Spleen (tissue), 11 donors: Measurements from ENCODE around the gene ENOX2. TPM values are rescaled to one million over a fixed set of nuclear protein-coding genes. Genes with fewer than 3 reads are reported as not detected.

Experiments used
- DNase-seq: peaks from one replicate; pipeline ENCODE4 v3.0.0-alpha.2; 2020
- H3K27ac ChIP-seq, 8 donors: fragments of 200-600 bp; sonication (generic) in 7 of 8; 1 replicate in 4 of 8; 2 replicates in 4 of 8; pipeline versions ENCODE4 v1.5.0 to v1.8.0; 2016 to 2021; ENCODE audit warnings: inconsistent platforms in 4 of 8, mild to moderate bottlenecking in 4 of 8, moderate library complexity in 1 of 8
- H3K27me3 ChIP-seq, 7 donors: fragments of 200-600 bp; sonication (generic) in 6 of 7; replicated peaks in 1 of 7; 1 replicate in 4 of 7; 2 replicates in 3 of 7; pipeline versions ENCODE4 v1.5.0 to v1.8.0; 2016 to 2021; ENCODE audit warnings: inconsistent platforms in 3 of 7, mild to moderate bottlenecking in 1 of 7
- H3K36me3 ChIP-seq, 6 donors: fragments of 200-600 bp; sonication (generic) in 5 of 6; 1 replicate in 4 of 6; 2 replicates in 2 of 6; pipeline versions ENCODE4 v1.5.0 to v1.8.0; 2016 to 2021; ENCODE audit warnings: inconsistent platforms in 2 of 6
- H3K4me1 ChIP-seq, 6 donors: fragments of 200-600 bp; sonication (generic) in 5 of 6; 1 replicate in 3 of 6; 2 replicates in 3 of 6; pipeline versions ENCODE4 v1.5.0 to v1.8.0; 2016 to 2021; ENCODE audit warnings: inconsistent platforms in 3 of 6
- H3K4me3 ChIP-seq, 8 donors: fragments of 200-600 bp; sonication (generic) in 7 of 8; 1 replicate in 4 of 8; 2 replicates in 4 of 8; pipeline versions ENCODE4 v1.5.0 to v1.8.0; 2016 to 2021; ENCODE audit warnings: inconsistent platforms in 4 of 8, mild to moderate bottlenecking in 4 of 8, moderate library complexity in 2 of 8
- H3K9me3 ChIP-seq, 8 donors: fragments of 200-600 bp; sonication (generic) in 7 of 8; 1 replicate in 4 of 8; 2 replicates in 4 of 8; pipeline versions ENCODE4 v1.5.0 to v1.8.0; 2016 to 2021; ENCODE audit warnings: inconsistent platforms in 4 of 8
- CTCF ChIP-seq, 11 experiments: fragments of 200-600 bp in 7 of 11; fragments of 450-650 bp in 4 of 11; sonication (generic) in 4 of 11; IDR thresholded peaks in 8 of 11; conservative IDR thresholded peaks in 3 of 11; 1 replicate in 7 of 11; 2 replicates in 4 of 11; pipeline versions ENCODE4 v1.4.0 to v1.8.0; 2016 to 2021; ENCODE audit warnings: antibody characterized with exemption in 11 of 11, inconsistent platforms in 4 of 11, mild to moderate bottlenecking in 1 of 11
- POLR2A ChIP-seq, 3 donors: fragments of 450-650 bp; IDR thresholded peaks; one replicate each; pipeline ENCODE4 v1.5.1; 2017; ENCODE audit warnings: antibody characterized with exemption in 3 of 3, mild to moderate bottlenecking in 1 of 3
- POLR2AphosphoS5 ChIP-seq, 3 donors: sonication (generic); formaldehyde crosslinking; IDR thresholded peaks; one replicate each; pipeline ENCODE4 v1.5.1; 2017; ENCODE audit warnings: antibody characterized with exemption in 3 of 3
- WGBS, 5 donors: extraction: QIAGEN DNeasy Blood & Tissue Kit in 3 of 5; methylation state at CpG; one replicate each; pipeline versions ENCODE4 v1.1.5 to v1.1.7; 2013 to 2018; 5-methylcytosine and 5-hydroxymethylcytosine counted together
- intact Hi-C: fragments of 100-400 bp; cut with DNase I; formaldehyde crosslinking; loops from one replicate; pipeline ENCODE4 v1.15.0; 2023; ENCODE audit warnings: low total_unique reads
- polyA plus RNA-seq, 3 donors: library from polyadenylated mRNA; stranded (reverse); fragments of 200-250 nt; gene quantifications; one replicate each; pipeline ENCODE4 v1.2.1, GENCODE V29; 2013
- total RNA-seq, 7 donors: library from RNA; depleted of rRNA in 3 of 7; stranded (reverse); fragments of >200 nt in 3 of 7; fragmentation: NEBNext Ultra II Directional in 4 of 7; extraction: Animal tissue kit (Norgen Biotek cat#: 25700) in 4 of 7; gene quantifications; one replicate each; pipeline versions ENCODE4 v1.1.0 to v1.2.1, GENCODE V29; 2016 to 2021
- donor health status: healthy with polysubstance abuse.
- donor health status: DM: no; HTN: no; CAD: no; lungs with moderate emphysema.
- donor health status: DM: no; HTN: no; CAD: no.
- donor health status: Bipolar disorder and iron deficiency.
- donor health status: healthy.
- donor health status: DM: no; HTN: no; CAD: no.
- donor health status: DM: yes; HTN: yes; CAD: no.

The ENOX2 gene
- total and polyA plus RNA-seq, 10 donors, result 5.2 to 30.0 (median 17.4) TPM

GRCh38 chrX:130577431-130577830 lies 325.6 kb downstream of the ENOX2 start:
- no peak overlapping the region for H3K27ac ChIP-seq
- H3K36me3 ChIP-seq, result no peaks in the 10 kb centered on the region
- intact Hi-C loops, result loop anchor here (10.0 kb wide), 1 partner anchor 337 kb away; no protein-coding TSS in a partner anchor
- TF ChIP-seq CTCF (IDR thresholded peaks at IDR 0.05 in 8 of 11, conservative IDR thresholded peaks at IDR 0.05 in 3 of 11) (no peak), POLR2AphosphoS5 (IDR thresholded peaks at IDR 0.05) (no peak), POLR2A (IDR thresholded peaks at IDR 0.05) (no peak)
- H3K27me3 ChIP-seq, result peaks cover 0 to 8% (median 0%) of the 10 kb centered on the region in 7 donors
- no peaks in the 10 kb centered on the region for H3K9me3 ChIP-seq
- DNase-seq, result no peak
- no peaks in the 10 kb centered on the region for H3K4me1 ChIP-seq
- no peak overlapping the region for H3K4me3 ChIP-seq
- 81 to 98% (median 93%) methylated on average over 2 of the region's 2 CpGs for whole genome bisulfite sequencing, 5 donors

- no peaks in the 10 kb centered on the region for H3K9me3 ChIP-seq
- 30 to 36% (median 31%) methylated on average over 6 of the region's 6 CpGs for WGBS, 5 donors
- no peak overlapping the region for H3K4me3 ChIP-seq
- no peaks in the 10 kb centered on the region for H3K4me1 ChIP-seq
- TF ChIP-seq CTCF (IDR thresholded peaks at IDR 0.05 in 8 of 11, conservative IDR thresholded peaks at IDR 0.05 in 3 of 11) (peak in 9 of 11 experiments; percentile 19 to 59 (median 36)), POLR2AphosphoS5 (IDR thresholded peaks at IDR 0.05) (no peak), POLR2A (IDR thresholded peaks at IDR 0.05) (no peak)
- peaks cover 0 to 8% (median 0%) of the 10 kb centered on the region in 7 donors for H3K27me3 ChIP-seq
- no peak overlapping the region for H3K27ac ChIP-seq
- H3K36me3 ChIP-seq, result no peaks in the 10 kb centered on the region
- no peak for DNase-seq
- intact Hi-C loops, result loop anchor here (10.0 kb wide), 1 partner anchor 339 kb away; no protein-coding TSS in a partner anchor
Measured at GRCh38 chrX:130575831-130576389, 327.1 kb downstream of the ENOX2 start.

Other genes with a start within 250 kb of the ENOX2 start
- not detected for gene ARHGAP36, start 155.1 kb upstream of the ENOX2 start, total RNA-seq
- not detected for gene ARHGAP36, start 155.1 kb upstream of the ENOX2 start, polyA plus RNA-seq